CD1c-positive myeloid dendritic cell (primary cell): ENCODE measurements around the gene NFIA.
A peak's percentile ranks its signal among the peaks of the same experiment; 100 is the strongest.

ENCODE experiments used
- DNase-seq: peaks from one replicate; pipeline ENCODE4 v3.0.0-alpha.2; 2016; ENCODE audit errors: extremely low spot score

NFIA gene

GRCh38 chr1:61332796-61333195 lies 250.4 kb downstream of the NFIA start:
- DNase-seq = no peak

GRCh38 chr1:61334718-61335589 lies 252.6 kb downstream of the NFIA start:
- no peak for DNase-seq

GRCh38 chr1:61337037-61337436 lies 254.7 kb downstream of the NFIA start:
- no peak for DNase-seq

GRCh38 chr1:61337441-61337951 lies 255.1 kb downstream of the NFIA start:
- no peak for DNase-seq

GRCh38 chr1:61337981-61338848 lies 255.9 kb downstream of the NFIA start:
- DNase-seq = peak; percentile 17

GRCh38 chr1:61338899-61339298 lies 256.5 kb downstream of the NFIA start:
- DNase-seq = no peak

- peak; percentile 15 for DNase-seq
Observed at GRCh38 chr1:61341426-61341825, 259.1 kb downstream of the NFIA start.

- DNase-seq = no peak
Observed at GRCh38 chr1:61343734-61344420, 261.5 kb downstream of the NFIA start.

- no peak for DNase-seq
Observed at GRCh38 chr1:61344696-61345095, 262.3 kb downstream of the NFIA start.

- DNase-seq = no peak
Observed at GRCh38 chr1:61348025-61348665, 265.8 kb downstream of the NFIA start.

GRCh38 chr1:61352845-61353435 lies 270.6 kb downstream of the NFIA start:
- no peak for DNase-seq

- no peak for DNase-seq
Observed at GRCh38 chr1:61353797-61354406, 271.5 kb downstream of the NFIA start.

- no peak for DNase-seq
Observed at GRCh38 chr1:61356016-61356415, 273.7 kb downstream of the NFIA start.

GRCh38 chr1:61356995-61357394 lies 274.6 kb downstream of the NFIA start:
- no peak for DNase-seq

GRCh38 chr1:61357539-61357938 lies 275.2 kb downstream of the NFIA start:
- no peak for DNase-seq

GRCh38 chr1:61358770-61359455 lies 276.6 kb downstream of the NFIA start:
- no peak for DNase-seq

GRCh38 chr1:61361931-61362330 lies 279.6 kb downstream of the NFIA start:
- DNase-seq = no peak

- no peak for DNase-seq
Observed at GRCh38 chr1:61362351-61362750, 280.0 kb downstream of the NFIA start.

- no peak for DNase-seq
Observed at GRCh38 chr1:61368366-61368765, 286.0 kb downstream of the NFIA start.

GRCh38 chr1:61368876-61369275 lies 286.5 kb downstream of the NFIA start:
- no peak for DNase-seq
